HK-2 (cell line): Measurements from ENCODE around the gene AURKA.
A peak's percentile ranks its signal among the peaks of the same experiment; 100 is the strongest.
"Not testable (repeated sequence)": the region's sequence is repeated elsewhere in the genome, so short reads cannot be mapped to it uniquely, and the experiment has no call there.

Source experiments
- DNase-seq: peaks from one replicate; pipeline ENCODE4 v3.0.0-alpha.2; 2018; ENCODE audit not compliant: unreplicated experiment

The AURKA gene

GRCh38 chr20:56359212-56360132 is 32.5 kb downstream of the AURKA start:
- peak; percentile 49 for DNase-seq

- peak; percentile 88 for DNase-seq
Measured at GRCh38 chr20:56358600-56359211, 33.3 kb downstream of the AURKA start, which contains the start of gene FAM210B. FAM210B (plus strand) TSS chr20:56358974; CDS start chr20:56359006, 32 bp downstream.

- DNase-seq, result no peak
Measured at GRCh38 chr20:56358070-56358469, 33.9 kb downstream of the AURKA start.

- DNase-seq, result no peak
Measured at GRCh38 chr20:56353356-56353755, 38.7 kb downstream of the AURKA start.

GRCh38 chr20:56352345-56353055 is 39.5 kb downstream of the AURKA start:
- DNase-seq, result no peak

- DNase-seq, result no peak
Measured at GRCh38 chr20:56350842-56351241, 41.2 kb downstream of the AURKA start.

- no peak for DNase-seq
Measured at GRCh38 chr20:56348746-56349145, 43.3 kb downstream of the AURKA start.

GRCh38 chr20:56348305-56348693 is 43.7 kb downstream of the AURKA start:
- no peak for DNase-seq

- DNase-seq, result no peak
Measured at GRCh38 chr20:56347628-56348304, 44.2 kb downstream of the AURKA start.

- DNase-seq, result no peak
Measured at GRCh38 chr20:56345911-56346310, 46.1 kb downstream of the AURKA start.

GRCh38 chr20:56343861-56344381 is 48.1 kb downstream of the AURKA start:
- peak; percentile 41 for DNase-seq

- no peak for DNase-seq
Measured at GRCh38 chr20:56342783-56343182, 49.2 kb downstream of the AURKA start.

- DNase-seq, result not testable (repeated sequence)
Measured at GRCh38 chr20:56336709-56337108, 55.3 kb downstream of the AURKA start.

GRCh38 chr20:56328861-56329260 is 63.2 kb downstream of the AURKA start:
- DNase-seq, result peak; percentile 31

- no peak for DNase-seq
Measured at GRCh38 chr20:56324806-56325205, 67.2 kb downstream of the AURKA start.

- DNase-seq, result no peak
Measured at GRCh38 chr20:56323656-56324055, 68.4 kb downstream of the AURKA start.

- no peak for DNase-seq
Measured at GRCh38 chr20:56323206-56323605, 68.8 kb downstream of the AURKA start.

- DNase-seq, result no peak
Measured at GRCh38 chr20:56322681-56323080, 69.3 kb downstream of the AURKA start.
